Amniotic epithelial cell (primary cell): ENCODE results near the gene PPP2R3C.
"Not testable (repeated sequence)": the region's sequence is repeated elsewhere in the genome, so short reads cannot be mapped to it uniquely, and the experiment has no call there.

Source experiments
- DNase-seq: peaks from one replicate; pipeline ENCODE4 v3.0.0-alpha.2; 2010; ENCODE audit warnings: low read depth

Gene PPP2R3C

GRCh38 chr14:35121887-35122695, at the start of gene PPP2R3C, which contains the start of gene PRORP:
Gene PPP2R3C (minus strand): TSS chr14:35121990. CDS start chr14:35121959, 31 bp downstream.
Gene PRORP (plus strand): TSS chr14:35122552. CDS start chr14:35123246, 694 bp downstream.
- peak; percentile 98 for DNase-seq

DNA sequence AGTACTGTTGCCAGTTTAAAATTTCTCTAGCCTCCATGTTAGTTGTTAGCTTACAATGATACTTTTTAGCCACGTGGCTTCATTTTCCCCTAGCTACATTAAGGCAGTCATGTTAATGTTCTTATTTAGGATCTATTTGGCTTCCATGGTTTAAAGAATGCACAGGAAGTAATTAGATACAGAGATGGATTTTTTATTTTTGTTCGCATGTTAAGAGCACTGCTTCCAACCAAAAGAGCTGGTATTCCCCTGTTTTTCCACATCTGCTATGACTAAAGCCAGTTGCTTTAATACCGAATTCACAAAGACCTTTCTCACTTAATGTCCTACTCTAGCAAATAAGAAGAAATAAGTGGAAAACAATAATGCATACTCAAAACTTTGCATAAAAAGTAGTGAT, 45.7 kb upstream of the PPP2R3C start:
- DNase-seq: no peak

GRCh38 chr14:35164849-35165248, 43.1 kb upstream of the PPP2R3C start:
- no peak for DNase-seq

DNA sequence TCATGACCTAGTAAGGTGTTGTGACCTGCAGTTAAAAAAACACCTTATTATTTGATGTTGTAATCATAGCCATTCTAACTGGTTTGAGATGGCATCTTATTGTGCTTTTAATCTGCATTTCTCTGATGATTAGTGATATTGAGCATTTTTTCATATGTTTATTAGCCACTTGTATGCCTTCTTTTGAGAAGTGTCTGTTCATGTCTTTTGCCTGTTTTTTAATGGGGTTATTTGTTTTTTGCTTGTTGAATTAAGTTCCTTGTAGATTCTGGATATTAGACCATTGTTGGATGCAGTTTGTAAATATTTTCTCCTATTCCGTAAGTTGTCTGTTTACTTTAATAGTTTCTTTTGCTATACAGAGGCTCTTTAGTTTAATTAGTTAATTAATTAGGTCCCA, 41.6 kb upstream of the PPP2R3C start:
- DNase-seq: no peak

GRCh38 chr14:35161231-35161630, 39.4 kb upstream of the PPP2R3C start:
- no peak for DNase-seq

DNA sequence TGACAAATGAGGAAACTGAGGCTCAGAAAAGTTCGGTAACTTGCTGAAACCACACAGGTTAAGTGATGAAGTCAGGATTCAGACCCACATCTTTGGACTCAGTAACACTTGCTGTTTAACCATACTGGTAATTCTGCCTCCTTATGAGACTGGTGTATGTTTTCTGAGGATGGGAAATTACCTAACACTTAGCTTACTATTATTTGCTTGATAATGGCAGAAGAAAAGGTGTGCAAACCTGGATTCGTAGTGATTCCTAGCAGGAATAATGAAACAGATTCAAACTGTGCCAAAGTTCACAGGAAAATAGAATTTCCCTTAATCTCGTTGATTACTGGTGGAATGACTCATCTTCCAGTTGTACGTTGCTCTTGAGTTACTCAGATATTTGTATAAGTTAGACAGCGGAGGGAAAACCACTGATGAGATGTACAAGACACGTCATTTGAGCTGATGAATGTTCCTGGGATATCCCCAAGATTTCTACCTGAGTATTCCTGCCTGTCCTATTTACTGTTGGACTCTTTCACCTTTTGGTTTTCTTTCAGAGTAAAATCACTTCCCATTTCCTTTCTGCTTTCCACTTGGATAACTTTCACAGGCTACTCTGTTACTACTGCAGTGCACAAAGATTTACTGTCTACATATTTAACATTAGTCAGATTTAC, 38.1 kb upstream of the PPP2R3C start:
- peak; percentile 93 for DNase-seq

DNA sequence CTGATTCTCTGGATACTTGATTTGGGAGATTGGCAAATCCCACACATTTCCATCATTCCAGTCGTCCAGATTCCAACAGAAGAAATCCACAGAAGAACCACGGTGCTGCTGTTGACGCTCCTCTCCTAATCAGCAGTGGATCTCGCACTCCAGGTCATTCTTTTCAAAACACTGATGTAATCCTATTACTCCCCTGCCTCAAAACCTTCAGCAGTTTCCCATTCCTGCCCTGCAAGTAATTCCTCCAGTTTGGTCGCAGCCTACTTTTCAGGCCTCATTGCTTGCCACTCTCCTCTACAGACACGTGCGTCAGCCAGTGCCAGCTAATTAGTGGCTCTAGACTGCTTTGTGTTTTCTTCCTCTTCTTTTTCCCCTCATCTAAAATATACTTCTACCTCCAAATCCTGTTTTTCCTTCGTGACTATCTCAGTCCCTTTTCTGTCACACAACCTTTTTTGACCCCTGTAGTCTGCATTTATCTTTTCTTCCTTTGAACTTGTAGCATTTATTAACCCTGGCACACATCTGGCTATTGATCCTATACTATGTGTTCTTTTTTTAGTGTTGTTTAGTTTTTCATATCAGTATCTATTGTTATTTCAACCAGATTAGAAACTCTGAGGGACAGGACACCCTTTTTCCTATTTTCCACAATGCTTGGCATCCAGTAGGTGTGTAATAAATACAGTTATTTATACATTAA, 37.3 kb upstream of the PPP2R3C start:
- peak; percentile 69 for DNase-seq

- DNase-seq: no peak
Observed at GRCh38 chr14:35158491-35158890, 36.7 kb upstream of the PPP2R3C start.

- peak; percentile 34 for DNase-seq
Observed at GRCh38 chr14:35155962-35156361, 34.2 kb upstream of the PPP2R3C start.

DNA sequence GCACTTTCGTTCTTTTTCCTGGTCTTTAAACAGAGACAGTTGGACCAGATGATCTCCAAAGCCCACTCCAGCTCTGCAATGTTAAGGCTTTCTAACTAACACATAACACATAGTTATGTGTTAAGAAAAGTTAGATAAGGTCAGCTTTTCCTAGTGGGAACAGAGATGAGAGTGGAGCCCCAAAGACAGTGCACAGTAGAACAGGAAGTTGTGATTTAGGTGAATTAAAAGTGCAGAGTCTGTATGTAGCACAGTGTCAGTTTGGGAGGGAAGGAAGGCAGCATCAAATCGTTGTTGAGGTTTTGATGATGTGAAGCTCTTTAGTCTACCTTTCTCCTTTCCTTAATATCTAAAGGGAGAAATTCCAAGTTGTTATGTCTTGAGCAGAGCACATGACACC, 32.2 kb upstream of the PPP2R3C start:
- no peak for DNase-seq

GRCh38 chr14:35152531-35152930, 30.7 kb upstream of the PPP2R3C start:
- not testable (repeated sequence) for DNase-seq

GRCh38 chr14:35149239-35149638, 27.4 kb upstream of the PPP2R3C start:
- DNase-seq: no peak

GRCh38 chr14:35147711-35148110, 25.9 kb upstream of the PPP2R3C start:
- no peak for DNase-seq

DNA sequence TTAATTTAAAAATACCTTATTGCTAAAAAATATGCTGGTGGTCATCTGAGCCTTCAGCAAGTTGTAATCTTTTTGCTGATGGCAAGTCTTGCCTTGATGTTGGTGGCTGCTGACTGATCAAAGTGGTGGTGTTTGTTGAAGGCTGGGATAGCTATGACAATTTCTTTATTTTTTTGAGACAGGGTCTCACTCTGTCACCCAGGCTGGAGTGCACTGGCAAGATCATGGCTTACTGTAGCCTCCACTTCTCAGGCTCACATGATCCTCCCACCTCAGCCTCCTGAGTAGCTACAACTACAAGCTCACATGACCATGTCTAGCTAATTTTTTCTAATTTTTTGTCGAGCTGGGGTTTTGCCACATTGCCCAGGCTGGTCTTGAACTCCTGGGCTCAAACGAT, 25.4 kb upstream of the PPP2R3C start:
- no peak for DNase-seq

DNA sequence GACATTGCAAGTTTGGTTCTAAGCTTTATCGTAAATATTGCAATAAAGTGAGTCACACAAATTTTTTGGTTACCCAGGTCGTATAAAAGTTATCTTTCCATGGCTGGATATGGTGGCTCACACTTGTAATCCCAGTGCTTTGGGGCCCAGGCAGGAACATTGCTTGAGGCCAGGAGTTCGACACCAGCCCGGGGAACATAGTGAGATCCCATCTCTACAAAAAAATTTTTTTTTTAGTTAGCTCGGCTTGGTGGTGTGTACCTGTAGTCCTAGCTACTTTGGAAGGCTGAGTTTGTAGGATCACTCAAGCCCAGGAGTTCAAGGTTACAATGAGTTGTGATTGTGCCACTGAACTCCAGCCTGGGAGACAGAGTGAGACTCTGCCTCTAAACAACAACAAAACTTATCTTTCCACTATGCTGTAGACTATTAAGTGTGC, 24.9 kb upstream of the PPP2R3C start:
- no peak for DNase-seq

DNA sequence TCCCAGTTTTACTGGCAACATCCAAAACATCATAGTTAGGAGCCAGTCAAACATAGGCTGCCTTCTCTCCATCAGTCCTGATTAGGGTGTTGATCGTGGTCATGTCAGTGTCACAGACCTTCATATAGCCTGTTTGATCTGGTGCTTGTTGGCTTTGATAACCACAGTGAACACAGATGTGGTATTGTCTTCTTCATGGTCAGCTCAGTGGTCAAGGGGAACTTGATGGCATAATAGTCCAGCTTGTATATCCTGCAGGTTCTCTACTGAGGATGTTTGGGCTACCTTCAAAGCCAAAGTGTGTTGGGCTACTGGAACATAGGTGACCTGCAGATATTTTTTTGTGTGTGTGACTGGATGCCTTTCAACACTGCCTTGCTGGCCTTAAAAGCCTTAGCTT, 22.2 kb upstream of the PPP2R3C start:
- DNase-seq: no peak

DNA sequence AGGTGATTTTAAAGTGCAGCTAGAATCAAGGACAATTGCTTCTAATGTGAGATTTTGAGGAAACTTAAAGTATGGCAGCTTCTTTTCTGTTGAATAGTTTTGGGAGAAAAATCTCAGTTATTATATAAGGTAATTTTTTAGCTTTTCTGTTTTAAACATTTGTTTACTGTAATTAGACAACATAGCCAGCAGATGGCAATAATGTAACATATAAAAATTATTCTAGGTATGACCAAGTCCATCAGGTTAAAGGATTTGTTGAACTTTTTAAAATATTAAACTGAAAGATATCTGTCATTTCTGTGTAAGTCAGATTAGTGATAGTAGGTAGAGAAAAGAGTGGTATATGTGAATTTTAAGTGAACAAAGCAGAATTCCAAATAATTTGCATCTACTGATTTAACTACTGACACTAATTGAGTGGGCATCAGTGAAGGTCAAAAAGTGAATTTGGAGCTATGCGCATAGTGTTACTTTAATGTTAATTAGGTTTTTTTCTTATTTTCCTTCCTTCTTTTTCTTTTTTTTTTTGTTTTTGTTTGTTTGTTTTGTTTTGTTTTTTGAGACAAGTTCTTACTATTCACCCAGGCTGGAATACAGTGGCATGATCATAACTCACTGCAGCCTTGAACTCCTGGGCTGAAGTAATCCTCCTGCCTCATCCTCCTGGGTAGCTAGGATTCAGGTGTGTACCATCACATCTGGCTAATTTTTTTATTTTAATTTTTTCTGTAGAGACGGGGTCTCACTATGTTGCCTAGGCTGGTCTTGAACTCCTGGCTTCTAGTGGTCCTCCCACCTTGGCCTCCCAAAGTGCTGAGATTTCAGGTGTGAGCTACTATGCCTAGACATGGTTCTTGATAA, 19.2 kb upstream of the PPP2R3C start:
- DNase-seq: no peak

DNA sequence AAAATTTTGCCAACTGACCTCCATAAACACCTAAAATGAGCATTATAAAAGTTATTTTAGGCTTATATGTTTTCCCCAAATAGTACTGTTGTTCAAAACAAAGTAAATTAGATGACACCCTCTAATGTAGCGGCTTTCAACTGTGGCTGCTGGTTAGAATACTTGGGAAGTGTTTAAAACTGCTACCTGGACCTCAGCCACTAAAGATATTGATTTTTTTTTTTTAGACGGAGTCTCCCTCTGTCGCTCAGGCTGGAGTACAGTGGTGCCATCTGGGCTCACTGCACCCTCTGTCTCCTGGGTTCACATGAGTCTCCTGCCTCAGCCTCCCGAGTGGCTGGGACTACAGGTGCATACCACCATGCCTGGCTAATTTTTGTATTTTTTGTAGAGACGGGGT, 16.8 kb upstream of the PPP2R3C start:
- no peak for DNase-seq

GRCh38 chr14:35134329-35135123, 12.7 kb upstream of the PPP2R3C start:
- DNase-seq: no peak

- DNase-seq: no peak
Observed at GRCh38 chr14:35133542-35134328, 11.9 kb upstream of the PPP2R3C start.
